Body of pancreas (tissue), 4 donors: ENCODE data around the gene KCNIP4.

ENCODE experiments used
- POLR2A ChIP-seq, 3 donors: fragments of 450-650 bp; IDR thresholded peaks; one replicate each; pipeline ENCODE4 v1.6.1; 2016; ENCODE audit warnings: antibody characterized with exemption in 3 of 3, mild to moderate bottlenecking in 2 of 3
- TF ChIP-seq, protein P1 (sequence below), 7 experiments: fragments of 450-650 bp in 4 of 7; fragments of 200-600 bp in 3 of 7; sonication (generic) in 3 of 7; IDR thresholded peaks; one replicate each; pipeline ENCODE4 v1.5.1; 2016 to 2019; ENCODE audit warnings: antibody characterized with exemption in 7 of 7

- TF ChIP-seq POLR2A (IDR thresholded peaks at IDR 0.05), result no peak
- TF ChIP-seq, protein P1, sequence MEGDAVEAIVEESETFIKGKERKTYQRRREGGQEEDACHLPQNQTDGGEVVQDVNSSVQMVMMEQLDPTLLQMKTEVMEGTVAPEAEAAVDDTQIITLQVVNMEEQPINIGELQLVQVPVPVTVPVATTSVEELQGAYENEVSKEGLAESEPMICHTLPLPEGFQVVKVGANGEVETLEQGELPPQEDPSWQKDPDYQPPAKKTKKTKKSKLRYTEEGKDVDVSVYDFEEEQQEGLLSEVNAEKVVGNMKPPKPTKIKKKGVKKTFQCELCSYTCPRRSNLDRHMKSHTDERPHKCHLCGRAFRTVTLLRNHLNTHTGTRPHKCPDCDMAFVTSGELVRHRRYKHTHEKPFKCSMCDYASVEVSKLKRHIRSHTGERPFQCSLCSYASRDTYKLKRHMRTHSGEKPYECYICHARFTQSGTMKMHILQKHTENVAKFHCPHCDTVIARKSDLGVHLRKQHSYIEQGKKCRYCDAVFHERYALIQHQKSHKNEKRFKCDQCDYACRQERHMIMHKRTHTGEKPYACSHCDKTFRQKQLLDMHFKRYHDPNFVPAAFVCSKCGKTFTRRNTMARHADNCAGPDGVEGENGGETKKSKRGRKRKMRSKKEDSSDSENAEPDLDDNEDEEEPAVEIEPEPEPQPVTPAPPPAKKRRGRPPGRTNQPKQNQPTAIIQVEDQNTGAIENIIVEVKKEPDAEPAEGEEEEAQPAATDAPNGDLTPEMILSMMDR (IDR thresholded peaks at IDR 0.05), result no peak
These were observed 644.1 kb downstream of the KCNIP4 start for GRCh38 chr4:21304540-21304887.
